Ovary (tissue), 9 donors: ENCODE results near the gene UTRN. TPM values are rescaled to one million over a fixed set of nuclear protein-coding genes. Genes with fewer than 3 reads are reported as not detected.

ENCODE experiments used
- DNase-seq, 5 donors: peaks; one replicate each; pipeline ENCODE4 v3.0.0-alpha.2; 2019 to 2020
- H3K27ac ChIP-seq, 2 donors: fragments of 200-600 bp; one replicate each; pipeline versions ENCODE4 v1.5.1 to v1.8.0; 2019 to 2022
- H3K27me3 ChIP-seq: fragments of 200-600 bp; one replicate; pipeline ENCODE4 v1.8.0; 2022
- H3K36me3 ChIP-seq: fragments of 200-600 bp; sonication (generic); one replicate; pipeline ENCODE4 v1.5.1; 2019
- H3K4me1 ChIP-seq: one replicate; pipeline ENCODE4 v1.8.1; 2013; ENCODE audit warnings: mild to moderate bottlenecking, moderate library complexity; ENCODE audit not compliant: insufficient read depth
- H3K4me3 ChIP-seq: fragments of 200-600 bp; sonication (generic); one replicate; pipeline ENCODE4 v1.5.1; 2017
- H3K9me3 ChIP-seq, 2 donors: fragments of 200-600 bp in 1 of 2; sonication (generic) in 1 of 2; one replicate each; pipeline versions ENCODE4 v1.5.1 to v1.8.1; 2013 to 2019; ENCODE audit warnings: mild to moderate bottlenecking in 1 of 2, moderate library complexity in 1 of 2
- EP300 ChIP-seq: sonication (generic); formaldehyde crosslinking; IDR thresholded peaks from one replicate; pipeline ENCODE4 v1.6.1; 2017; ENCODE audit warnings: antibody characterized with exemption
- POLR2A ChIP-seq: fragments of 450-650 bp; IDR thresholded peaks from one replicate; pipeline ENCODE4 v1.6.1; 2017; ENCODE audit warnings: antibody characterized with exemption, mild to moderate bottlenecking, moderate library complexity
- WGBS, 3 donors: extraction: QIAGEN DNeasy Blood & Tissue Kit in 1 of 3; methylation state at CpG; one replicate each; pipeline versions ENCODE4 v1.1.5 to v1.1.7; 2013 to 2017; 5-methylcytosine and 5-hydroxymethylcytosine counted together
- intact Hi-C, 4 donors: fragments of 100-400 bp; cut with DNase I; formaldehyde crosslinking; loops; one replicate each; pipeline versions ENCODE4 v1.11.0 to v1.15.1; 2022 to 2023
- polyA plus RNA-seq, 2 donors: library from polyadenylated mRNA; stranded (reverse); fragments of 200-250 nt in 1 of 2; fragments of 350-450 nt in 1 of 2; fragmentation: Illumina TruSeq in 1 of 2; extraction: RNeasy Lipid Tissue Mini Kit (QIAGEN cat#74804) in 1 of 2; gene quantifications; one replicate each; pipeline ENCODE4 v1.2.3, GENCODE V29; 2013 to 2014
- total RNA-seq, 7 donors: library from RNA; depleted of rRNA in 2 of 7; stranded (reverse); fragments of >200 nt in 2 of 7; fragmentation: NEBNext Ultra II Directional in 3 of 7; extraction: Animal tissue kit (Norgen Biotek cat#: 25700) in 3 of 7; gene quantifications; one replicate each; pipeline versions ENCODE4 v1.1.0 to v1.2.4, GENCODE V29; 2016 to 2023
- TF ChIP-seq, protein P1 (sequence below), 3 donors: fragments of 450-650 bp in 2 of 3; fragments of 200-600 bp in 1 of 3; IDR thresholded peaks; one replicate each; pipeline versions ENCODE4 v1.5.1 to v1.8.0; 2016 to 2022; ENCODE audit warnings: antibody characterized with exemption in 3 of 3, mild to moderate bottlenecking in 1 of 3
- donor health status: DM: no; HTN: no; CAD: no; lungs with moderate emphysema.
- donor health status: DM: no; HTN: no; CAD: no.
- donor health status: Bipolar disorder and iron deficiency.
- donor health status: DM: yes; HTN: yes; CAD: no.
- donor health status: DM: no; HTN: no; CAD: no.
- donor health status: DM: yes; HTN: yes; CAD: no.

Gene UTRN
- total and polyA plus RNA-seq, 9 donors = 27.6 to 155 (median 129) TPM

- 64 to 69% (median 66%) methylated on average over 3 of the region's 3 CpGs for WGBS, 3 donors
- intact Hi-C loops = no loop called here
These were observed 20.9 kb downstream of the UTRN start for GRCh38 chr6:144305985-144306384.

DNA sequence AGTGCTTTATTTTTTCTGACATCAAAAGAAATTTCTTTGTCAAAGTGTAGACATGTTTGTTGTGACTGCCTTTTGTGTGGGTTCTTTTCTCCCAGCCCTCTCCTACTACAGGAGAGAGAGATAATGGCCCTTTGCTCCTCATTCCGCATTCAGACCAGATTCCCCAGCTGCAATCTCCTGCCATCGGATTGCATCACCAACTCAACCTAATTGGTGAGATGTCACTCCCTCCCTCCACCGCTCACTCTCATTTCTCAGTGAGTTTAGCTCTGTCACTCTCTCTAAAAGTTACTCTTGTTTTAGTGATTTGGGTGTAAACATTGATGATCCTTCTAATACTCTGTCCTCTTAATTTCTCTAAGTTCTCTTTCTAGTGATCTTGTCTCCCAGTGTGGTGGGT is 22.7 kb downstream of the UTRN start:
- Histone ChIP-seq H3K27ac (no peak overlapping the region), H3K4me1 (peaks cover 3% of the 10 kb centered on the region), H3K27me3 (no peaks in the 10 kb centered on the region), H3K9me3 (no peaks in the 10 kb centered on the region), H3K4me3 (no peak overlapping the region), H3K36me3 (no peaks in the 10 kb centered on the region)
- DNase-seq = no peak
- TF ChIP-seq EP300 = no peak
- TF ChIP-seq, protein P1, sequence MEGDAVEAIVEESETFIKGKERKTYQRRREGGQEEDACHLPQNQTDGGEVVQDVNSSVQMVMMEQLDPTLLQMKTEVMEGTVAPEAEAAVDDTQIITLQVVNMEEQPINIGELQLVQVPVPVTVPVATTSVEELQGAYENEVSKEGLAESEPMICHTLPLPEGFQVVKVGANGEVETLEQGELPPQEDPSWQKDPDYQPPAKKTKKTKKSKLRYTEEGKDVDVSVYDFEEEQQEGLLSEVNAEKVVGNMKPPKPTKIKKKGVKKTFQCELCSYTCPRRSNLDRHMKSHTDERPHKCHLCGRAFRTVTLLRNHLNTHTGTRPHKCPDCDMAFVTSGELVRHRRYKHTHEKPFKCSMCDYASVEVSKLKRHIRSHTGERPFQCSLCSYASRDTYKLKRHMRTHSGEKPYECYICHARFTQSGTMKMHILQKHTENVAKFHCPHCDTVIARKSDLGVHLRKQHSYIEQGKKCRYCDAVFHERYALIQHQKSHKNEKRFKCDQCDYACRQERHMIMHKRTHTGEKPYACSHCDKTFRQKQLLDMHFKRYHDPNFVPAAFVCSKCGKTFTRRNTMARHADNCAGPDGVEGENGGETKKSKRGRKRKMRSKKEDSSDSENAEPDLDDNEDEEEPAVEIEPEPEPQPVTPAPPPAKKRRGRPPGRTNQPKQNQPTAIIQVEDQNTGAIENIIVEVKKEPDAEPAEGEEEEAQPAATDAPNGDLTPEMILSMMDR (IDR thresholded peaks at IDR 0.05) = no peak
- no peak for TF ChIP-seq POLR2A
- intact Hi-C loops = no loop called here
- 86 to 96% (median 94%) methylated on average over 3 of the region's 3 CpGs for WGBS, 3 donors

More at GRCh38 chr6:144305985-144306384, 20.9 kb downstream of the UTRN start:
- Histone ChIP-seq H3K4me3 (no peak overlapping the region), H3K36me3 (no peaks in the 10 kb centered on the region), H3K4me1 (peaks cover 5% of the 10 kb centered on the region), H3K9me3 (no peaks in the 10 kb centered on the region), H3K27me3 (no peaks in the 10 kb centered on the region), H3K27ac (no peak overlapping the region)
- no peak for DNase-seq
- TF ChIP-seq POLR2A (no peak), EP300 (no peak)
- TF ChIP-seq, protein P1 (IDR thresholded peaks at IDR 0.05) = no peak

DNA sequence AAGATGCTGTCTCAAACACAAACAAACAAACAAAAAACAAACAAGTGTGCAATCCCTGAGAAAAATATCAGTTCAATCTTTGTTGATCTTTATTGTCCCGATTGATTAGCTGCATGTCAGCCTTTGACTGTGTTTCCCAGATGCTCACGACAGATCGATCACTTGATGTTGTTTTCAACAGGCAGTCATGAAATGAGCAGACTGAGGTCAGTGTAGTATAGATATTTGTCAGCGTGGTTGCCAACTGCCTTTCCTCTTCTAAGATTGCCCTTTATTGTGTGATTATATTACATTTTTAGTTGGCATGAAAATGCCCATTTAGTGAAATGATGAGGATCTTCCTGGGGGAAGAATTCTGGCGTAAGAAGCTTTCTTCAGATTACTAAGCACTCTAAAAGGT is 25.6 kb downstream of the UTRN start:
- intact Hi-C loops = no loop called here

GRCh38 chr6:144311361-144311760 is 26.2 kb downstream of the UTRN start:
- peaks cover 25% of the 10 kb centered on the region for H3K4me1 ChIP-seq
- H3K27ac ChIP-seq = no peak overlapping the region
- 96 to 98% (median 97%) methylated on average over 2 of the region's 2 CpGs for WGBS, 3 donors
- H3K4me3 ChIP-seq = no peak overlapping the region
- H3K27me3 ChIP-seq = no peaks in the 10 kb centered on the region
- no peak for TF ChIP-seq EP300
- no peak for TF ChIP-seq POLR2A
- TF ChIP-seq, protein P1 (IDR thresholded peaks at IDR 0.05) = no peak
- no peak for DNase-seq
- no peaks in the 10 kb centered on the region for H3K9me3 ChIP-seq
- intact Hi-C loops = no loop called here
- no peaks in the 10 kb centered on the region for H3K36me3 ChIP-seq

More for the DNA sequence above, 25.6 kb downstream of the UTRN start:
- no peak for DNase-seq
- Histone ChIP-seq H3K4me1 (peaks cover 23% of the 10 kb centered on the region), H3K27ac (no peak overlapping the region), H3K27me3 (no peaks in the 10 kb centered on the region), H3K9me3 (no peaks in the 10 kb centered on the region), H3K4me3 (no peak overlapping the region), H3K36me3 (no peaks in the 10 kb centered on the region)
- WGBS, 3 donors = 92 to 96% (median 93%) methylated on average over 5 of the region's 5 CpGs
- no peak for TF ChIP-seq POLR2A
- no peak for TF ChIP-seq EP300
- TF ChIP-seq, protein P1 (IDR thresholded peaks at IDR 0.05) = no peak
